GM19328 (cell line): ENCODE results near the gene FAIM2.

Experiments used
- ATAC-seq: cut with Tn5 transposase; IDR thresholded peaks from one replicate; pipeline ENCODE4 v1.9.1; 2021; ENCODE audit warnings: mild to moderate bottlenecking, moderate library complexity; ENCODE audit not compliant: unreplicated experiment

Gene FAIM2

GRCh38 chr12:49903700-49904423, at the start of gene FAIM2:
Gene FAIM2 (minus strand): TSS chr12:49903900. CDS start chr12:49903792, 108 bp downstream.
- no peak for ATAC-seq

- no peak for ATAC-seq
These were observed 49.5 kb upstream of the FAIM2 start for GRCh38 chr12:49953151-49953550.

- no peak for ATAC-seq
These were observed 48.8 kb upstream of the FAIM2 start for GRCh38 chr12:49952391-49953055.

- no peak for ATAC-seq
These were observed 47.9 kb upstream of the FAIM2 start for GRCh38 chr12:49951411-49952240.

GRCh38 chr12:49950273-49951251, 46.9 kb upstream of the FAIM2 start, which contains the start of gene AQP2:
Gene AQP2 (plus strand): TSS chr12:49950737. CDS start chr12:49950831, 94 bp downstream.
- no peak for ATAC-seq

- ATAC-seq = no peak
These were observed 46.2 kb upstream of the FAIM2 start for GRCh38 chr12:49949866-49950265.

- ATAC-seq = no peak
These were observed 45.5 kb upstream of the FAIM2 start for GRCh38 chr12:49948866-49949845.

- no peak for ATAC-seq
These were observed 44.0 kb upstream of the FAIM2 start for GRCh38 chr12:49947593-49948226.

GRCh38 chr12:49946497-49946896, 42.8 kb upstream of the FAIM2 start:
- ATAC-seq = no peak

GRCh38 chr12:49946086-49946485, 42.4 kb upstream of the FAIM2 start:
- no peak for ATAC-seq

GRCh38 chr12:49945394-49946080, 41.8 kb upstream of the FAIM2 start:
- ATAC-seq = no peak

GRCh38 chr12:49944718-49945117, 41.0 kb upstream of the FAIM2 start:
- ATAC-seq = no peak

GRCh38 chr12:49944046-49944445, 40.3 kb upstream of the FAIM2 start:
- ATAC-seq = no peak

- no peak for ATAC-seq
These were observed 39.9 kb upstream of the FAIM2 start for GRCh38 chr12:49943625-49943960.

GRCh38 chr12:49942921-49943624, 39.4 kb upstream of the FAIM2 start:
- ATAC-seq = no peak

GRCh38 chr12:49942512-49942893, 38.8 kb upstream of the FAIM2 start:
- ATAC-seq = no peak
